Neural cell (in vitro differentiated cells): ENCODE results near the gene PLD6. TPM values are rescaled to one million over a fixed set of nuclear protein-coding genes. Genes with fewer than 3 reads are reported as not detected.

ENCODE experiments used
- H2AFZ ChIP-seq: fragments of 200-600, 300-800 bp; sonication (generic), shearing (Covaris generic); 2 replicates; pipeline ENCODE4 v1.6.0; 2014; ENCODE audit warnings: low read depth, mild to moderate bottlenecking, antibody characterized with exemption, low read length, moderate library complexity
- H3F3A ChIP-seq: fragments of 200-600 bp; shearing (Covaris generic); 2 replicates; pipeline ENCODE4 v1.6.1; 2016; ENCODE audit warnings: mild to moderate bottlenecking, moderate library complexity, mixed read lengths, antibody characterized with exemption, low read length; ENCODE audit not compliant: insufficient read depth, poor library complexity, severe bottlenecking
- H3K27ac ChIP-seq: fragments of 200-600, 300-800 bp; sonication (generic), shearing (Covaris generic); 2 replicates; pipeline ENCODE4 v1.5.1; 2014; ENCODE audit warnings: mild to moderate bottlenecking, low read length, moderate library complexity
- H3K27me3 ChIP-seq: fragments of 300-800, 200-600 bp; sonication (generic), shearing (Covaris generic); 2 replicates; pipeline ENCODE4 v1.6.0; 2014; ENCODE audit warnings: mild to moderate bottlenecking, low read depth, low read length, moderate library complexity; ENCODE audit not compliant: insufficient read depth
- H3K36me3 ChIP-seq: fragments of 300-800, 200-600 bp; sonication (generic), shearing (Covaris generic); 2 replicates; pipeline ENCODE4 v1.5.1; 2014; ENCODE audit warnings: mild to moderate bottlenecking, antibody characterized with exemption, low read length, moderate library complexity; ENCODE audit not compliant: insufficient read depth
- H3K4me2 ChIP-seq: fragments of 300-800, 200-600 bp; sonication (generic), shearing (Covaris generic); 2 replicates; pipeline ENCODE4 v1.6.0; 2014; ENCODE audit warnings: mild to moderate bottlenecking, low read length
- H3K4me3 ChIP-seq: fragments of 300-800, 200-600 bp; sonication (generic), shearing (Covaris generic); 2 replicates; pipeline ENCODE4 v1.5.1; 2014; ENCODE audit warnings: mild to moderate bottlenecking, low read length, moderate library complexity
- H3K79me2 ChIP-seq: fragments of 200-600 bp; shearing (Covaris generic); replicated peaks from 2 replicates; pipeline ENCODE4 v1.6.0; 2014; ENCODE audit warnings: mild to moderate bottlenecking, low read length, moderate library complexity; ENCODE audit not compliant: insufficient read depth
- H3K9ac ChIP-seq: fragments of 300-800, 200-600 bp; sonication (generic), shearing (Covaris generic); 2 replicates; pipeline ENCODE4 v1.6.1; 2016; ENCODE audit warnings: mild to moderate bottlenecking, low read length, mixed read lengths
- H3K9me2 ChIP-seq: fragments of 200-600 bp; shearing (Covaris generic); 2 replicates; pipeline ENCODE4 v1.6.1; 2016; ENCODE audit warnings: mild to moderate bottlenecking, low read length, mixed read lengths; ENCODE audit not compliant: insufficient read depth
- H3K9me3 ChIP-seq: fragments of 200-600, 300-800 bp; sonication (generic), shearing (Covaris generic); 2 replicates; pipeline ENCODE4 v1.6.1; 2016; ENCODE audit warnings: mild to moderate bottlenecking, mixed run types, low read length, moderate library complexity, mixed read lengths
- H4K20me1 ChIP-seq: fragments of 200-600 bp; shearing (Covaris generic); 2 replicates; pipeline ENCODE4 v1.6.1; 2016; ENCODE audit warnings: mild to moderate bottlenecking, mixed run types; ENCODE audit not compliant: insufficient read depth
- CTCF ChIP-seq: fragments of 450-650 bp; IDR thresholded peaks from 2 replicates; pipeline ENCODE4 v1.5.1; 2014; ENCODE audit warnings: antibody characterized with exemption, mild to moderate bottlenecking, moderate library complexity; ENCODE audit not compliant: poor library complexity, severe bottlenecking
- EP300 ChIP-seq: fragments of 450-650 bp; conservative IDR thresholded peaks from 2 replicates; pipeline ENCODE4 v1.6.1; 2014; ENCODE audit warnings: antibody characterized with exemption, mild to moderate bottlenecking, moderate library complexity; ENCODE audit not compliant: poor library complexity, severe bottlenecking
- EZH2 ChIP-seq: fragments of 200-600, 300-800 bp; shearing (Covaris generic), sonication (generic); IDR thresholded peaks from 2 replicates; pipeline ENCODE4 v1.6.1; 2014; ENCODE audit warnings: antibody characterized with exemption, low read length, borderline replicate concordance, mild to moderate bottlenecking; ENCODE audit not compliant: insufficient read depth, poor library complexity, severe bottlenecking
- MXI1 ChIP-seq: fragments of 450-650 bp; conservative IDR thresholded peaks from 2 replicates; pipeline ENCODE4 v1.6.1; 2014; ENCODE audit warnings: antibody characterized with exemption, mild to moderate bottlenecking; ENCODE audit not compliant: poor library complexity, severe bottlenecking
- POLR2AphosphoS5 ChIP-seq: IDR thresholded peaks from 2 replicates; pipeline ENCODE4 v1.6.1; 2012
- RAD21 ChIP-seq: fragments of 450-650 bp; conservative IDR thresholded peaks from 2 replicates; pipeline ENCODE4 v1.6.1; 2014; ENCODE audit warnings: antibody characterized with exemption, mild to moderate bottlenecking, moderate library complexity
- REST ChIP-seq: IDR thresholded peaks from 2 replicates; pipeline ENCODE4 v1.6.1; 2012; ENCODE audit warnings: borderline replicate concordance
- SMC3 ChIP-seq: fragments of 450-650 bp; conservative IDR thresholded peaks from 2 replicates; pipeline ENCODE4 v1.6.1; 2014; ENCODE audit warnings: antibody characterized with exemption, mild to moderate bottlenecking, moderate library complexity; ENCODE audit not compliant: poor library complexity
- TAF1 ChIP-seq: IDR thresholded peaks from 2 replicates; pipeline ENCODE4 v1.6.1; 2012; ENCODE audit warnings: low read depth
- polyA plus RNA-seq: library from polyadenylated mRNA; depleted of rRNA; stranded (reverse); fragments of >200 nt; gene quantifications from 2 replicates; pipeline ENCODE4 v1.2.3, GENCODE V29; 2014

PLD6 gene
- polyA plus RNA-seq, 1 donor from 2014 or later = 2.0 TPM

- H3K27ac ChIP-seq = no peak overlapping the region
- no peaks in the 10 kb centered on the region for H3K9me2 ChIP-seq
- H3K27me3 ChIP-seq = no peaks in the 10 kb centered on the region
- no peak for TF ChIP-seq MXI1
- TF ChIP-seq REST = no peak
- no peak for TF ChIP-seq EZH2
- TF ChIP-seq RAD21 = no peak
- TF ChIP-seq SMC3 = no peak
- no peak for TF ChIP-seq EP300
- no peak for TF ChIP-seq TAF1
- no peak for TF ChIP-seq CTCF
- TF ChIP-seq POLR2AphosphoS5 = no peak
- no peaks in the 10 kb centered on the region for H4K20me1 ChIP-seq
- no peaks in the 10 kb centered on the region for H3K79me2 ChIP-seq
- H3K36me3 ChIP-seq = no peaks in the 10 kb centered on the region
- no peak overlapping the region for H3K4me2 ChIP-seq
- no peak overlapping the region for H2AFZ ChIP-seq
- no peaks in the 10 kb centered on the region for H3K9me3 ChIP-seq
- no peaks in the 10 kb centered on the region for H3F3A ChIP-seq
- no peak overlapping the region for H3K4me3 ChIP-seq
- H3K9ac ChIP-seq = no peak overlapping the region
These were observed 587 bp downstream of the PLD6 start for GRCh38 chr17:17205368-17206123.

- Histone ChIP-seq H3F3A (no peaks in the 10 kb centered on the region), H2AFZ (no peak overlapping the region), H3K9me3 (no peaks in the 10 kb centered on the region), H4K20me1 (no peaks in the 10 kb centered on the region), H3K4me2 (no peak overlapping the region), H3K9me2 (no peaks in the 10 kb centered on the region), H3K36me3 (no peaks in the 10 kb centered on the region), H3K79me2 (no peaks in the 10 kb centered on the region), H3K4me3 (no peak overlapping the region), H3K9ac (no peak overlapping the region), H3K27me3 (no peaks in the 10 kb centered on the region), H3K27ac (no peak overlapping the region)
- TF ChIP-seq REST (no peak), MXI1 (no peak), POLR2AphosphoS5 (no peak), EP300 (no peak)
These were observed 1.4 kb downstream of the PLD6 start for GRCh38 chr17:17204635-17205231.
